ENCODE results near the gene RTBDN. TPM values are rescaled to one million over a fixed set of nuclear protein-coding genes. Genes with fewer than 3 reads are reported as not detected.

Gene RTBDN
- total and polyA plus RNA-seq, 2 experiments from 2014 or later = 4.1 to 4.6 TPM

DNA sequence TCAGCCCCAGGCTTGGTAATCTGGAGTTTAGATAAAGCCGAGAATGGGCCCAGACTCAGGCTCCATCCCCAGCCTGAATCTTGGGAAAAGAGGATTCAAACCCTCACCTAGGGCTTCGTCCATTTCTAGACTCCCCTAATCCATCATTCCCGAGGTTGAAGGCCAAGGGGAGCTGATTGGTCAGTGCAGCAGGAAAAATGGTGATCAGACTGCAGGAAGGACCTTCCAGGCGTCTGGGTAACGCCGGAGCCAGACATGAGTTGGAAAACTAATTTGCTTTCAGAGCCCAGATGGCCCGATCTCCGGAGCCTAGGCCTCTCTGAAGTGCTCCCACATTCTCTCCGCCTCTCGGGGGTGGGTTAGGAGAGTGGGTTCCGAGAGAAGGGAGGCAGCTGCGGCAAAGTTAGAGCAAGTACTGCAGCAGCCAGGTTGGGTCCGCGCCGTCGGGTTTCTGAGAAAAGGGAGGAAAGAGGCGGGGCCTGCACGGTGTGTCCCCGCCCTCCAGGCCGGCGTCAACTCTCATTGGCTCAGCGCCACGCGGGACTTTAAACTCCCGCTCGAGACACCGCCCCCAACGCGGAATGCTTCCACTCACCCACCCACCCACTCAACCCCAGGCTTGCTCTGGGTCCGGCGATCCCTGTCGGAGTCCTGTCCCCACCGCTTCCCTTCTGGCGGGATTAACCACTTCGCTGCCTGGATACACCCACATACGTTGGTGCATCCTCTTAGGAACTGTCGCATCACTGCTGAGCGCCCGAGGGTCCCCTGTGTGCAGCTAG, 788 bp upstream of the RTBDN start:
- Mint-ChIP-seq H3K9me3 (no peaks in the 10 kb centered on the region), H3K36me3 (ENCODE audit: low read depth) (no peaks in the 10 kb centered on the region; the same call in 2 of the 3 replicates), H3K4me3 (peak overlapping the region; percentile 75), H3K27me3 (ENCODE audit: insufficient read depth, low read depth, poor library complexity) (peaks cover 34% of the 10 kb centered on the region), H3K4me1 (peaks cover 39% of the 10 kb centered on the region), H3K27ac (no peak overlapping the region)
- peak; percentile 90 for DNase-seq (ENCODE audit: low spot score)
- peaks cover 14% of the 10 kb centered on the region for H3K27me3 ChIP-seq (ENCODE audit: insufficient read depth)
- H3F3A ChIP-seq (replicated peaks; ENCODE audit: low read depth) = peaks cover 55% of the 10 kb centered on the region
- peak overlapping the region; percentile 63; the same call in 1 of the 2 replicates for H2AFZ ChIP-seq
- peak; percentile 17 for ATAC-seq
- H3K4me1 ChIP-seq (ENCODE audit: insufficient read depth) = peaks cover 37% of the 10 kb centered on the region
- no peak overlapping the region for H3K27ac ChIP-seq (ENCODE audit: low read depth)
- peak overlapping the region; percentile 77 for H3K4me3 ChIP-seq
- H4K20me1 ChIP-seq (replicated peaks; ENCODE audit: insufficient read depth) = peaks cover 11% of the 10 kb centered on the region; the same call in 1 of the 2 replicates
- peaks cover 3% of the 10 kb centered on the region; the same call in 1 of the 2 replicates for H3K79me2 ChIP-seq (replicated peaks; ENCODE audit: insufficient read depth)
- TF ChIP-seq POLR2AphosphoS5 (IDR thresholded peaks at IDR 0.05; ENCODE audit: low read depth) (no peak), NANOG (IDR thresholded peaks at IDR 0.05; ENCODE audit: borderline replicate concordance) (no peak), REST (IDR thresholded peaks at IDR 0.05; ENCODE audit: unreplicated experiment) (no peak), CREB1 (CRISPR knock-in tag; IDR thresholded peaks at IDR 0.05; ENCODE audit: low read depth) (no peak), JUNB (IDR thresholded peaks at IDR 0.05; ENCODE audit: unreplicated experiment) (no peak), ZNF331 (CRISPR knock-in tag; IDR thresholded peaks at IDR 0.05; ENCODE audit: low read depth) (no peak), EZH2phosphoT487 (IDR thresholded peaks at IDR 0.05; ENCODE audit: unreplicated experiment) (no peak), ZNF114 (CRISPR knock-in tag; IDR thresholded peaks at IDR 0.05) (no peak), EZH2 (IDR thresholded peaks at IDR 0.05; ENCODE audit: low read depth, unreplicated experiment) (no peak)
- TF ChIP-seq, protein P1, sequence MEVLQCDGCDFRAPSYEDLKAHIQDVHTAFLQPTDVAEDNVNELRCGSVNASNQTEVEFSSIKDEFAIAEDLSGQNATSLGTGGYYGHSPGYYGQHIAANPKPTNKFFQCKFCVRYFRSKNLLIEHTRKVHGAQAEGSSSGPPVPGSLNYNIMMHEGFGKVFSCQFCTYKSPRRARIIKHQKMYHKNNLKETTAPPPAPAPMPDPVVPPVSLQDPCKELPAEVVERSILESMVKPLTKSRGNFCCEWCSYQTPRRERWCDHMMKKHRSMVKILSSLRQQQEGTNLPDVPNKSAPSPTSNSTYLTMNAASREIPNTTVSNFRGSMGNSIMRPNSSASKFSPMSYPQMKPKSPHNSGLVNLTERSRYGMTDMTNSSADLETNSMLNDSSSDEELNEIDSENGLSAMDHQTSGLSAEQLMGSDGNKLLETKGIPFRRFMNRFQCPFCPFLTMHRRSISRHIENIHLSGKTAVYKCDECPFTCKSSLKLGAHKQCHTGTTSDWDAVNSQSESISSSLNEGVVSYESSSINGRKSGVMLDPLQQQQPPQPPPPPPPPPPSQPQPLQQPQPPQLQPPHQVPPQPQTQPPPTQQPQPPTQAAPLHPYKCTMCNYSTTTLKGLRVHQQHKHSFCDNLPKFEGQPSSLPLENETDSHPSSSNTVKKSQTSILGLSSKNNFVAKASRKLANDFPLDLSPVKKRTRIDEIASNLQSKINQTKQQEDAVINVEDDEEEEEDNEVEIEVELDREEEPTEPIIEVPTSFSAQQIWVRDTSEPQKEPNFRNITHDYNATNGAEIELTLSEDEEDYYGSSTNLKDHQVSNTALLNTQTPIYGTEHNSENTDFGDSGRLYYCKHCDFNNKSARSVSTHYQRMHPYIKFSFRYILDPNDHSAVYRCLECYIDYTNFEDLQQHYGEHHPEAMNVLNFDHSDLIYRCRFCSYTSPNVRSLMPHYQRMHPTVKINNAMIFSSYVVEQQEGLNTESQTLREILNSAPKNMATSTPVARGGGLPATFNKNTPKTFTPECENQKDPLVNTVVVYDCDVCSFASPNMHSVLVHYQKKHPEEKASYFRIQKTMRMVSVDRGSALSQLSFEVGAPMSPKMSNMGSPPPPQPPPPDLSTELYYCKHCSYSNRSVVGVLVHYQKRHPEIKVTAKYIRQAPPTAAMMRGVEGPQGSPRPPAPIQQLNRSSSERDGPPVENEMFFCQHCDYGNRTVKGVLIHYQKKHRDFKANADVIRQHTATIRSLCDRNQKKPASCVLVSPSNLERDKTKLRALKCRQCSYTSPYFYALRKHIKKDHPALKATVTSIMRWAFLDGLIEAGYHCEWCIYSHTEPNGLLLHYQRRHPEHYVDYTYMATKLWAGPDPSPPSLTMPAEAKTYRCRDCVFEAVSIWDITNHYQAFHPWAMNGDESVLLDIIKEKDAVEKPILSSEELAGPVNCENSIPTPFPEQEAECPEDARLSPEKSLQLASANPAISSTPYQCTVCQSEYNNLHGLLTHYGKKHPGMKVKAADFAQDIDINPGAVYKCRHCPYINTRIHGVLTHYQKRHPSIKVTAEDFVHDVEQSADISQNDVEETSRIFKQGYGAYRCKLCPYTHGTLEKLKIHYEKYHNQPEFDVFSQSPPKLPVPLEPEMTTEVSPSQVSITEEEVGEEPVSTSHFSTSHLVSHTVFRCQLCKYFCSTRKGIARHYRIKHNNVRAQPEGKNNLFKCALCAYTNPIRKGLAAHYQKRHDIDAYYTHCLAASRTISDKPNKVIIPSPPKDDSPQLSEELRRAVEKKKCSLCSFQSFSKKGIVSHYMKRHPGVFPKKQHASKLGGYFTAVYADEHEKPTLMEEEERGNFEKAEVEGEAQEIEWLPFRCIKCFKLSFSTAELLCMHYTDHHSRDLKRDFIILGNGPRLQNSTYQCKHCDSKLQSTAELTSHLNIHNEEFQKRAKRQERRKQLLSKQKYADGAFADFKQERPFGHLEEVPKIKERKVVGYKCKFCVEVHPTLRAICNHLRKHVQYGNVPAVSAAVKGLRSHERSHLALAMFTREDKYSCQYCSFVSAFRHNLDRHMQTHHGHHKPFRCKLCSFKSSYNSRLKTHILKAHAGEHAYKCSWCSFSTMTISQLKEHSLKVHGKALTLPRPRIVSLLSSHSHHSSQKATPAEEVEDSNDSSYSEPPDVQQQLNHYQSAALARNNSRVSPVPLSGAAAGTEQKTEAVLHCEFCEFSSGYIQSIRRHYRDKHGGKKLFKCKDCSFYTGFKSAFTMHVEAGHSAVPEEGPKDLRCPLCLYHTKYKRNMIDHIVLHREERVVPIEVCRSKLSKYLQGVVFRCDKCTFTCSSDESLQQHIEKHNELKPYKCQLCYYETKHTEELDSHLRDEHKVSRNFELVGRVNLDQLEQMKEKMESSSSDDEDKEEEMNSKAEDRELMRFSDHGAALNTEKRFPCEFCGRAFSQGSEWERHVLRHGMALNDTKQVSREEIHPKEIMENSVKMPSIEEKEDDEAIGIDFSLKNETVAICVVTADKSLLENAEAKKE (CRISPR knock-in tag; IDR thresholded peaks at IDR 0.05) = no peak
- TF ChIP-seq, protein P2, sequence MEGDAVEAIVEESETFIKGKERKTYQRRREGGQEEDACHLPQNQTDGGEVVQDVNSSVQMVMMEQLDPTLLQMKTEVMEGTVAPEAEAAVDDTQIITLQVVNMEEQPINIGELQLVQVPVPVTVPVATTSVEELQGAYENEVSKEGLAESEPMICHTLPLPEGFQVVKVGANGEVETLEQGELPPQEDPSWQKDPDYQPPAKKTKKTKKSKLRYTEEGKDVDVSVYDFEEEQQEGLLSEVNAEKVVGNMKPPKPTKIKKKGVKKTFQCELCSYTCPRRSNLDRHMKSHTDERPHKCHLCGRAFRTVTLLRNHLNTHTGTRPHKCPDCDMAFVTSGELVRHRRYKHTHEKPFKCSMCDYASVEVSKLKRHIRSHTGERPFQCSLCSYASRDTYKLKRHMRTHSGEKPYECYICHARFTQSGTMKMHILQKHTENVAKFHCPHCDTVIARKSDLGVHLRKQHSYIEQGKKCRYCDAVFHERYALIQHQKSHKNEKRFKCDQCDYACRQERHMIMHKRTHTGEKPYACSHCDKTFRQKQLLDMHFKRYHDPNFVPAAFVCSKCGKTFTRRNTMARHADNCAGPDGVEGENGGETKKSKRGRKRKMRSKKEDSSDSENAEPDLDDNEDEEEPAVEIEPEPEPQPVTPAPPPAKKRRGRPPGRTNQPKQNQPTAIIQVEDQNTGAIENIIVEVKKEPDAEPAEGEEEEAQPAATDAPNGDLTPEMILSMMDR (conservative IDR thresholded peaks at IDR 0.05; ENCODE audit: low read depth in 2 of 2) = no peak
- TF ChIP-seq, protein P3, sequence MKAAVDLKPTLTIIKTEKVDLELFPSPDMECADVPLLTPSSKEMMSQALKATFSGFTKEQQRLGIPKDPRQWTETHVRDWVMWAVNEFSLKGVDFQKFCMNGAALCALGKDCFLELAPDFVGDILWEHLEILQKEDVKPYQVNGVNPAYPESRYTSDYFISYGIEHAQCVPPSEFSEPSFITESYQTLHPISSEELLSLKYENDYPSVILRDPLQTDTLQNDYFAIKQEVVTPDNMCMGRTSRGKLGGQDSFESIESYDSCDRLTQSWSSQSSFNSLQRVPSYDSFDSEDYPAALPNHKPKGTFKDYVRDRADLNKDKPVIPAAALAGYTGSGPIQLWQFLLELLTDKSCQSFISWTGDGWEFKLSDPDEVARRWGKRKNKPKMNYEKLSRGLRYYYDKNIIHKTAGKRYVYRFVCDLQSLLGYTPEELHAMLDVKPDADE (IDR thresholded peaks at IDR 0.05) = no peak
- peak overlapping the region; percentile 90 for H3K4me2 ChIP-seq
- no peaks in the 10 kb centered on the region for H3K9me2 ChIP-seq (ENCODE audit: insufficient read depth)
- H3K36me3 ChIP-seq (ENCODE audit: insufficient read depth) = no peaks in the 10 kb centered on the region

Data from GM23338 (cell line).